GM19455 (cell line): ENCODE measurements around the gene CEACAM5.

Source experiments
- ATAC-seq: cut with Tn5 transposase; IDR thresholded peaks from one replicate; pipeline ENCODE4 v1.9.1; 2021; ENCODE audit not compliant: unreplicated experiment

The CEACAM5 gene

GRCh38 chr19:41708481-41708880, at the start of gene CEACAM5:
Gene CEACAM5 (plus strand): TSS chr19:41708626. CDS start chr19:41708732, 106 bp downstream.
- no peak for ATAC-seq

GRCh38 chr19:41666075-41666474, 42.4 kb upstream of the CEACAM5 start:
- ATAC-seq = no peak

- no peak for ATAC-seq
Observed at GRCh38 chr19:41668315-41668714, 40.1 kb upstream of the CEACAM5 start.

- no peak for ATAC-seq
Observed at GRCh38 chr19:41670755-41671154, 37.7 kb upstream of the CEACAM5 start.

GRCh38 chr19:41671486-41671885, 36.9 kb upstream of the CEACAM5 start:
- no peak for ATAC-seq

GRCh38 chr19:41682437-41682836, 26.0 kb upstream of the CEACAM5 start:
- no peak for ATAC-seq

GRCh38 chr19:41687419-41687818, 21.0 kb upstream of the CEACAM5 start:
- ATAC-seq = no peak

GRCh38 chr19:41688098-41688497, 20.3 kb upstream of the CEACAM5 start, which contains the start of gene CEACAM7:
Gene CEACAM7 (minus strand): TSS chr19:41688270. CDS start chr19:41688165, 105 bp downstream.
- no peak for ATAC-seq

- ATAC-seq = no peak
Observed at GRCh38 chr19:41688687-41689086, 19.7 kb upstream of the CEACAM5 start.

GRCh38 chr19:41689993-41690800, 18.2 kb upstream of the CEACAM5 start:
- no peak for ATAC-seq

- no peak for ATAC-seq
Observed at GRCh38 chr19:41690801-41691065, 17.7 kb upstream of the CEACAM5 start.

- ATAC-seq = no peak
Observed at GRCh38 chr19:41691268-41691970, 17.0 kb upstream of the CEACAM5 start.

- no peak for ATAC-seq
Observed at GRCh38 chr19:41694196-41694595, 14.2 kb upstream of the CEACAM5 start.

- ATAC-seq = no peak
Observed at GRCh38 chr19:41694831-41695635, 13.4 kb upstream of the CEACAM5 start.

- ATAC-seq = no peak
Observed at GRCh38 chr19:41695745-41696144, 12.7 kb upstream of the CEACAM5 start.

GRCh38 chr19:41696402-41697197, 11.8 kb upstream of the CEACAM5 start:
- ATAC-seq = no peak

- no peak for ATAC-seq
Observed at GRCh38 chr19:41697198-41697855, 11.1 kb upstream of the CEACAM5 start.

GRCh38 chr19:41698746-41699230, 9.6 kb upstream of the CEACAM5 start:
- ATAC-seq = no peak

GRCh38 chr19:41699231-41699967, 9.0 kb upstream of the CEACAM5 start:
- ATAC-seq = no peak

- ATAC-seq = no peak
Observed at GRCh38 chr19:41699968-41700323, 8.5 kb upstream of the CEACAM5 start.
